ENCODE results near the gene ZFX. TPM values are rescaled to one million over a fixed set of nuclear protein-coding genes. Genes with fewer than 3 reads are reported as not detected.
A peak's percentile ranks its signal among the peaks of the same experiment; 100 is the strongest.

Gene ZFX
- total and polyA plus RNA-seq, 10 of the 15 experiments (the other 5 are each of a cell fraction or from before 2014, with no cell fraction given), result 6.8 to 40.9 (median 24.6) TPM

- no peak for TF ChIP-seq IKZF2 (IDR thresholded peaks at IDR 0.05)
- TF ChIP-seq BMI1 (IDR thresholded peaks at IDR 0.05; ENCODE audit: borderline replicate concordance), result no peak
- TF ChIP-seq SIX5 (IDR thresholded peaks at IDR 0.05; ENCODE audit: low read depth, low read length, severe bottlenecking), result no peak
Measured at GRCh38 chrX:24145303-24146186, 4.0 kb upstream of the ZFX start (continued).

GRCh38 chrX:24146283-24146949 lies 3.1 kb upstream of the ZFX start:
- DNase-seq (ENCODE audit: low read depth, low spot score) (no peak), ATAC-seq (no peak), FAIRE-seq (no peak)
- no TSS peak for BruUV-seq (replicated peaks)
- in situ Hi-C loops (cut with MboI) (loop anchor here (5.0 kb wide), 1 partner anchor 69 kb away; no protein-coding TSS in a partner anchor), intact Hi-C loops (cut with micrococcal nuclease; ENCODE audit: unreplicated experiment) (no loop called here)
- peaks cover 14% of the 10 kb centered on the region for H3K4me1 ChIP-seq (ENCODE audit: control insufficient read depth, insufficient read depth, low read length)
- RAD21 ChIA-PET (ENCODE audit: unreplicated experiment), result interaction anchor here (0.7 kb wide), 1 partner anchor 121 kb away, joined by 3 read pairs; no protein-coding TSS in a partner anchor
- CTCF ChIA-PET, result interaction anchor here (0.6 kb wide), 1 partner anchor 152 kb away, joined by 7 read pairs; no protein-coding TSS in a partner anchor
- H3K4me2 ChIP-seq (ENCODE audit: control insufficient read depth, insufficient read depth), result peak overlapping the region; percentile 45
- H4K20me1 ChIP-seq (ENCODE audit: control insufficient read depth, insufficient read depth), result no peaks in the 10 kb centered on the region
- H3K9me3 ChIP-seq (replicated peaks; ENCODE audit: control insufficient read depth, insufficient read depth, low read length), result no peaks in the 10 kb centered on the region
- POLR2A ChIA-PET, result no interaction called here
- 82% methylated on average over 6 of the region's 6 CpGs for WGBS (ENCODE audit: insufficient coverage, insufficient replicate concordance, low lambda C conversion rate, missing lambda C conversion rate)
- H3K79me2 ChIP-seq (ENCODE audit: control insufficient read depth, insufficient read depth, low read length), result peaks cover 18% of the 10 kb centered on the region
- H3K27me3 ChIP-seq (replicated peaks in 1 of 2; ENCODE audit: control insufficient read depth in 2 of 2, insufficient read depth in 2 of 2, low read length in 1 of 2), result no peaks in the 10 kb centered on the region
- H3K9ac ChIP-seq (ENCODE audit: control insufficient read depth, insufficient read depth, low read length), result no peak overlapping the region; the same call in 1 of the 2 replicates
- H3K27ac ChIP-seq (ENCODE audit: control insufficient read depth, insufficient read depth), result peak overlapping the region; percentile 17; the same call in 1 of the 2 replicates
- H3K36me3 ChIP-seq (ENCODE audit: control insufficient read depth in 2 of 2, insufficient read depth in 2 of 2, low read length in 1 of 2), result no peaks in the 10 kb centered on the region
- TF ChIP-seq CBFB (IDR thresholded peaks at IDR 0.05; ENCODE audit: low read depth) (no peak), HDGF (IDR thresholded peaks at IDR 0.05) (no peak), RBBP5 (conservative IDR thresholded peaks at IDR 0.05) (no peak), E4F1 (IDR thresholded peaks at IDR 0.05; ENCODE audit: borderline replicate concordance, partially characterized antibody) (no peak), ZNF592 (IDR thresholded peaks at IDR 0.05) (no peak)
- SMC1A ChIA-PET (ENCODE audit: uncharacterized antibody, unreplicated experiment), result interaction anchor here (0.7 to 1.0 kb wide), 2 partner anchors 21 to 96 kb away, joined by 3 read pairs; no protein-coding TSS in a partner anchor
- no peak overlapping the region; the same call in 1 of the 2 replicates for H3K4me3 ChIP-seq
- H2AFZ ChIP-seq (ENCODE audit: control insufficient read depth, low read depth, low read length), result peak overlapping the region; percentile 49
